GM13976 (cell line): ENCODE measurements around the gene HERPUD1.
"Not testable (repeated sequence)": the region's sequence is repeated elsewhere in the genome, so short reads cannot be mapped to it uniquely, and the experiment has no call there.

Source experiments
- DNase-seq: peaks from one replicate; pipeline ENCODE4 v3.0.0; 2012; ENCODE audit warnings: low spot score
- CTCF ChIP-seq: IDR thresholded peaks from 2 replicates; pipeline ENCODE4 v1.5.1; 2012; ENCODE audit warnings: borderline replicate concordance, mild to moderate bottlenecking; ENCODE audit not compliant: insufficient read depth; ENCODE audit errors: extremely low read depth, missing control alignments, control extremely low read depth
- in situ Hi-C: fragments of 300-500 bp; cut with MboI; formaldehyde crosslinking; loops from one replicate; pipeline ENCODE4 v1.12.0; 2022; ENCODE audit warnings: low sequenced_read_pairs, mixed read lengths, inconsistent platforms; ENCODE audit not compliant: unreplicated experiment

The HERPUD1 gene

GRCh38 chr16:56988948-56989945 is 57.3 kb downstream of the HERPUD1 start, which contains the start of gene NLRC5:
Gene NLRC5 (plus strand): TSS chr16:56989557. CDS start chr16:57020713, 31,156 bp downstream.
- in situ Hi-C loops = no loop called here
- peak; percentile 91 for DNase-seq
- TF ChIP-seq CTCF = no peak

- in situ Hi-C loops = no loop called here
- no peak for TF ChIP-seq CTCF
- no peak for DNase-seq
Observed at GRCh38 chr16:56989988-56990387, 58.0 kb downstream of the HERPUD1 start.

GRCh38 chr16:56990407-56991286 is 58.7 kb downstream of the HERPUD1 start:
- DNase-seq = no peak
- TF ChIP-seq CTCF = no peak
- in situ Hi-C loops = no loop called here

- DNase-seq, in situ Hi-C loops: not testable (repeated sequence)
Observed at GRCh38 chr16:56992431-56992830, 60.5 kb downstream of the HERPUD1 start.

DNA sequence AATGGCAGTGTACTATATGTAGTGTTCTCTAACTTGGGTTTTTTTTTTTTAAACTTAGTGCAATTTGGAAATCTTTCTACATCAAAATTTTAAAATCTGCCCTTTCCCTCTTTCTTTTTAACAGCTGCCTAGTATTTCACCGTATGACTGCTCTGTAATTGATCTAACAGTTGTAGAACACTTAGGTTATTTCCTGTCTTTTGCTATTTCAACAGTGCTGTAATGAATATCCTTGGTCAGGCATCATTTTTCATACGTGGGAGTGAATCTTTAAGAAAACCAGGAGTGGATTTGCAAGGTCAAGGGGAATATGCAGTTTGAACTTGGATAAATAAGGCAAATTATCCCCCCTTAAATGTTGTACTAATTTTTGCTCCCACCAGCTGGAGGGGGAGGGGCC is 61.3 kb downstream of the HERPUD1 start:
- TF ChIP-seq CTCF = no peak
- DNase-seq = no peak
- in situ Hi-C loops = no loop called here

DNA sequence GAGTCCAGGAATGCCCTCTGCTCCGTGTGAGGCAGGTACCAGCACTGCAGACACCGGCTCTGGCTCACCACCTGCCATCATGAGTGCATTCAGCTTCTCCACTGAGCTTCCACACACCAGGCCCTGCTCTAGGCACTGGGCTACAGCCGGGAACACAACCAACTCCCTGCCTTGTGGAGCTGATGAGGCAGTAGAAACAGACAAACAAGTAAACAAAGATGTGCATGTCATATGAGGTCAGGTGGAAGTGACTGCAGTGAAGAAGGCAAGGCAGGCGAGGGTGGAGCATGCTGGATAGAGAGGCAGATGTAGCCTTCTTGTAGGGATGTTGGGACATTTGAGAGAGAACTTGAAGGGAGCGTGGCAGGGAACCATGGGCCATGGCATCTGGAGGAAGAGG is 62.4 kb downstream of the HERPUD1 start:
- TF ChIP-seq CTCF = no peak
- no peak for DNase-seq
- in situ Hi-C loops = no loop called here
